ENCODE measurements around the gene ZNF814.
"Not testable (repeated sequence)": the region's sequence is repeated elsewhere in the genome, so short reads cannot be mapped to it uniquely, and the experiment has no call there.

Gene ZNF814

GRCh38 chr19:57825511-57825910 is 63.3 kb downstream of the ZNF814 start:
- no peaks in the 10 kb centered on the region for H3K9me3 ChIP-seq (ENCODE audit: control insufficient read depth in 1 of 2, low read length in 2 of 2)
- H3K27ac ChIP-seq (ENCODE audit: low read length) = no peak overlapping the region
- peaks cover 0 to 11% of the 10 kb centered on the region in 2 donors for H3K4me1 ChIP-seq (ENCODE audit: control insufficient read depth in 1 of 2, insufficient read depth in 2 of 2, low read length in 2 of 2)
- no peaks in the 10 kb centered on the region for H3K27me3 ChIP-seq (ENCODE audit: low read depth, low read length)
- H3K36me3 ChIP-seq (ENCODE audit: control insufficient read depth in 1 of 2, insufficient read depth in 2 of 2, low read length in 2 of 2) = no peaks in the 10 kb centered on the region
- no peak overlapping the region for H3K4me3 ChIP-seq (ENCODE audit: low read depth in 1 of 2, low read length in 2 of 2)

GRCh38 chr19:57823608-57824007 is 65.2 kb downstream of the ZNF814 start:
- H3K36me3 ChIP-seq (ENCODE audit: control insufficient read depth in 1 of 2, insufficient read depth in 2 of 2, low read length in 2 of 2); H3K27me3 ChIP-seq (ENCODE audit: low read depth, low read length): not testable (repeated sequence)

GRCh38 chr19:57823155-57823554 is 65.7 kb downstream of the ZNF814 start:
- H3K36me3 ChIP-seq (ENCODE audit: control insufficient read depth in 1 of 2, insufficient read depth in 2 of 2, low read length in 2 of 2); H3K27me3 ChIP-seq (ENCODE audit: low read depth, low read length); H3K27ac ChIP-seq (ENCODE audit: low read length); H3K4me3 ChIP-seq (ENCODE audit: low read depth in 1 of 2, low read length in 2 of 2); H3K9me3 ChIP-seq (ENCODE audit: control insufficient read depth in 1 of 2, low read length in 2 of 2): not testable (repeated sequence)
- peaks cover 0 to 12% of the 10 kb centered on the region in 2 donors for H3K4me1 ChIP-seq (ENCODE audit: control insufficient read depth in 1 of 2, insufficient read depth in 2 of 2, low read length in 2 of 2)

More at GRCh38 chr19:57823608-57824007, 65.2 kb downstream of the ZNF814 start:
- H3K27ac ChIP-seq (ENCODE audit: low read length); H3K9me3 ChIP-seq (ENCODE audit: control insufficient read depth in 1 of 2, low read length in 2 of 2); H3K4me3 ChIP-seq (ENCODE audit: low read depth in 1 of 2, low read length in 2 of 2): not testable (repeated sequence)
- peaks cover 0 to 12% of the 10 kb centered on the region in 2 donors for H3K4me1 ChIP-seq (ENCODE audit: control insufficient read depth in 1 of 2, insufficient read depth in 2 of 2, low read length in 2 of 2)

DNA sequence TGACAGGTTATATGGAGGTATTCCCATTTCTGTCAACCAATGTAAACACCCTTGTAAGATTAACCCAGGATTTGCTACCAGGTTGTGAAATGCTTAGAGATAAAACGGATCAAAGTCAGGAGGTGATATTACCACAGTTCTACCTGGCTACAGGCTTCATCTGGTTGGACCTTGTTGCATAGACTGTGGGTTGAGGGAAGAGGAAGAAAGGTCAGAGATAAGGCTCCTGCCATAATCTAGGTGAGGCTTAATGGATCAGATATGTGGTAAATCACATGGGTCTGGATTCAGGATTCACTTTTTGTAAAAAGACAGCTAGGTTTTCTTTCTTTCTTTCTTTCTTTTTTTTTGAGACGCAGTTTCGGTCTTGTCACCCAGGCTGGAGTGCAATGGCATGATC is 67.3 kb downstream of the ZNF814 start:
- peaks cover 0 to 12% of the 10 kb centered on the region in 2 donors for H3K4me1 ChIP-seq (ENCODE audit: control insufficient read depth in 1 of 2, insufficient read depth in 2 of 2, low read length in 2 of 2)
- not testable (repeated sequence) for H3K27ac ChIP-seq (ENCODE audit: low read length); H3K4me3 ChIP-seq (ENCODE audit: low read depth in 1 of 2, low read length in 2 of 2); H3K27me3 ChIP-seq (ENCODE audit: low read depth, low read length); H3K9me3 ChIP-seq (ENCODE audit: control insufficient read depth in 1 of 2, low read length in 2 of 2); H3K36me3 ChIP-seq (ENCODE audit: control insufficient read depth in 1 of 2, insufficient read depth in 2 of 2, low read length in 2 of 2)

GRCh38 chr19:57821095-57821494 is 67.7 kb downstream of the ZNF814 start:
- H3K27me3 ChIP-seq (ENCODE audit: low read depth, low read length); H3K9me3 ChIP-seq (ENCODE audit: control insufficient read depth in 1 of 2, low read length in 2 of 2); H3K36me3 ChIP-seq (ENCODE audit: control insufficient read depth in 1 of 2, insufficient read depth in 2 of 2, low read length in 2 of 2); H3K27ac ChIP-seq (ENCODE audit: low read length): not testable (repeated sequence)
- peaks cover 0 to 12% of the 10 kb centered on the region in 2 donors for H3K4me1 ChIP-seq (ENCODE audit: control insufficient read depth in 1 of 2, insufficient read depth in 2 of 2, low read length in 2 of 2)
- peak overlapping the region; percentile 92 to 94 for H3K4me3 ChIP-seq (ENCODE audit: low read depth in 1 of 2, low read length in 2 of 2)

GRCh38 chr19:57820599-57820998 is 68.2 kb downstream of the ZNF814 start:
- Histone ChIP-seq H3K9me3 (ENCODE audit: control insufficient read depth in 1 of 2, low read length in 2 of 2) (no peaks in the 10 kb centered on the region), H3K4me1 (ENCODE audit: control insufficient read depth in 1 of 2, insufficient read depth in 2 of 2, low read length in 2 of 2) (peaks cover 0 to 12% of the 10 kb centered on the region in 2 donors), H3K27me3 (ENCODE audit: low read depth, low read length) (no peaks in the 10 kb centered on the region), H3K4me3 (ENCODE audit: low read depth in 1 of 2, low read length in 2 of 2) (peak overlapping the region; percentile 92 to 94), H3K27ac (ENCODE audit: low read length) (peak overlapping the region; percentile 90), H3K36me3 (ENCODE audit: control insufficient read depth in 1 of 2, insufficient read depth in 2 of 2, low read length in 2 of 2) (no peaks in the 10 kb centered on the region)

- H3K36me3 ChIP-seq (ENCODE audit: control insufficient read depth in 1 of 2, insufficient read depth in 2 of 2, low read length in 2 of 2) = no peaks in the 10 kb centered on the region
- H3K4me3 ChIP-seq (ENCODE audit: low read depth in 1 of 2, low read length in 2 of 2) = peak overlapping the region; percentile 92 to 94
- peaks cover 0 to 16% of the 10 kb centered on the region in 2 donors for H3K4me1 ChIP-seq (ENCODE audit: control insufficient read depth in 1 of 2, insufficient read depth in 2 of 2, low read length in 2 of 2)
- H3K9me3 ChIP-seq (ENCODE audit: control insufficient read depth in 1 of 2, low read length in 2 of 2) = no peaks in the 10 kb centered on the region
- H3K27ac ChIP-seq (ENCODE audit: low read length) = peak overlapping the region; percentile 90
- H3K27me3 ChIP-seq (ENCODE audit: low read depth, low read length) = no peaks in the 10 kb centered on the region
Observed at GRCh38 chr19:57819475-57820148, 69.2 kb downstream of the ZNF814 start.

DNA sequence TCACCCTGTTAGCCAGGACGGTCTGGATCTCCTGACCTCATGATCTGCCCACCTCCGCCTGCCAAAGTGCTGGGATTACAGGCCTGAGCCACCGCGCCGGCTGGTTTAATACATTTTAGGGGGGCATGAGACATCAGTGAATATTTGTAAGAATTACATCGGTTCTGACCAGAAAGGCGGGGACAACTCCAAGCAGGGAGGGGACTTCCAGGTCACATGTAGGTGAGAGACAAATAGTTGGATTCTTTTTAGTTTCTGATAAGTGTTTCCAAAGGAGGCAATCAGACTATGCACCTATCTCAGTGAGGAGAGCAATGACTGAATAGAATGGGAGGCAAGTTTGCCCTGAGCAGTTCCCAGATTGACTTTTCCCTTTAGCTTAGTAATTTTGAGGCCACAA is 70.5 kb downstream of the ZNF814 start:
- H3K4me1 ChIP-seq (ENCODE audit: control insufficient read depth in 1 of 2, insufficient read depth in 2 of 2, low read length in 2 of 2) = peaks cover 3 to 24% of the 10 kb centered on the region in 2 donors
- no peak overlapping the region for H3K27ac ChIP-seq (ENCODE audit: low read length)
- no peaks in the 10 kb centered on the region for H3K9me3 ChIP-seq (ENCODE audit: control insufficient read depth in 1 of 2, low read length in 2 of 2)
- no peaks in the 10 kb centered on the region for H3K27me3 ChIP-seq (ENCODE audit: low read depth, low read length)
- no peak overlapping the region for H3K4me3 ChIP-seq (ENCODE audit: low read depth in 1 of 2, low read length in 2 of 2)
- no peaks in the 10 kb centered on the region for H3K36me3 ChIP-seq (ENCODE audit: control insufficient read depth in 1 of 2, insufficient read depth in 2 of 2, low read length in 2 of 2)

- no peaks in the 10 kb centered on the region for H3K9me3 ChIP-seq (ENCODE audit: control insufficient read depth in 1 of 2, low read length in 2 of 2)
- H3K27me3 ChIP-seq (ENCODE audit: low read depth, low read length) = no peaks in the 10 kb centered on the region
- peaks cover 3 to 24% of the 10 kb centered on the region in 2 donors for H3K4me1 ChIP-seq (ENCODE audit: control insufficient read depth in 1 of 2, insufficient read depth in 2 of 2, low read length in 2 of 2)
- no peak overlapping the region for H3K4me3 ChIP-seq (ENCODE audit: low read depth in 1 of 2, low read length in 2 of 2)
- no peaks in the 10 kb centered on the region for H3K36me3 ChIP-seq (ENCODE audit: control insufficient read depth in 1 of 2, insufficient read depth in 2 of 2, low read length in 2 of 2)
- H3K27ac ChIP-seq (ENCODE audit: low read length) = no peak overlapping the region
Observed at GRCh38 chr19:57817976-57818375, 70.9 kb downstream of the ZNF814 start.

DNA sequence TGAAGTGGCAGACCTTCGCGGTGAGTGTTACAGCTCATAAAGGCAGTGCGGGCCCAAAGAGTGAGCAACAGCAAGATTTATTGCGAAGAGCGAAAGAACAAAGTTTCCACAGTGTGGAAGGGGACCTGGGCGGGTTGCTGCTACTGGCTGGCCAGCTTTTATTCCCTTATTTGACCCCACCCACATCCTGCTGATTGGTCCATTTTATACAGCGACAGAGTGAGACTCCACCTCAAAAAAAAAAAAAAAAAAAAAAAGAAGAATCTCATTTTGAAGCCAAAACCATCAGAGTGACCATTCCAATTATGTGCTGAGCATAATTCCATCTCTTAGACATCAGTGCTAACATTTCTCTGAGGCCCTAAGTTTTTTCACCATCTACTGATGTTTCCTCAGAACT is 72.2 kb downstream of the ZNF814 start:
- Histone ChIP-seq H3K4me3 (ENCODE audit: low read depth in 1 of 2, low read length in 2 of 2) (no peak overlapping the region), H3K4me1 (ENCODE audit: control insufficient read depth in 1 of 2, insufficient read depth in 2 of 2, low read length in 2 of 2) (peaks cover 3 to 24% of the 10 kb centered on the region in 2 donors), H3K9me3 (ENCODE audit: control insufficient read depth in 1 of 2, low read length in 2 of 2) (no peaks in the 10 kb centered on the region), H3K27me3 (ENCODE audit: low read depth, low read length) (no peaks in the 10 kb centered on the region), H3K36me3 (ENCODE audit: control insufficient read depth in 1 of 2, insufficient read depth in 2 of 2, low read length in 2 of 2) (no peaks in the 10 kb centered on the region), H3K27ac (ENCODE audit: low read length) (no peak overlapping the region)

GRCh38 chr19:57815247-57816075 is 73.4 kb downstream of the ZNF814 start:
- H3K36me3 ChIP-seq (ENCODE audit: control insufficient read depth in 1 of 2, insufficient read depth in 2 of 2, low read length in 2 of 2) = peaks cover under 1 to 2% of the 10 kb centered on the region in 2 donors

More at GRCh38 chr19:57815247-57816075, 73.4 kb downstream of the ZNF814 start:
- no peaks in the 10 kb centered on the region for H3K27me3 ChIP-seq (ENCODE audit: low read depth, low read length)
- H3K9me3 ChIP-seq (ENCODE audit: control insufficient read depth in 1 of 2, low read length in 2 of 2) = no peaks in the 10 kb centered on the region
- peak overlapping the region; percentile 86 to 91 for H3K4me3 ChIP-seq (ENCODE audit: low read depth in 1 of 2, low read length in 2 of 2)
- H3K27ac ChIP-seq (ENCODE audit: low read length) = peak overlapping the region; percentile 75
- peaks cover 3 to 18% of the 10 kb centered on the region in 2 donors for H3K4me1 ChIP-seq (ENCODE audit: control insufficient read depth in 1 of 2, insufficient read depth in 2 of 2, low read length in 2 of 2)
